ENCODE results near the gene ITGB8. TPM values are rescaled to one million over a fixed set of nuclear protein-coding genes. Genes with fewer than 3 reads are reported as not detected.

ITGB8 gene
- total RNA-seq, 1 experiment from 2014 or later, result 2.4 TPM

DNA sequence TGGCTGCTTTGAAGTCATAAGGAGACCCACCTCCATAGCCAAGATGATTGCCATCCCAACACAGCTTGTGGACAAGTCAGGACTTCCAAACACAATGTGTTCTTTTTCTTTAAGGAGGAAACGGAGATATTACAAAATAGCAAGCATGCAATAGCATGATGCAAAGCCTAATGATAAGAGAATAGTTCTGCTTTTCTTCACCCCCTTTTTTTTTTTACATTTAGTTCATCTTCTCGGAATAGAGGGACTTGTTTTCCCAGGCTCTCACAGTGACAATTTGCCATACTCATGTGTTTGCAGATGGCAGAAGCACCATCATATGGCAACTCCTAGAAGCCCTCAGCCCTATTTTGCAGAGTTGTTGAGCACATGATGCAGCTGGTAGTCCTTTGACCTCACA, 119.8 kb downstream of the ITGB8 start:
- H3K27ac ChIP-seq (ENCODE audit: low read depth, low read length), result no peak overlapping the region
- intact Hi-C loops (cut with micrococcal nuclease), result no loop called here
- H3K79me2 ChIP-seq (ENCODE audit: insufficient read depth, low read length), result no peaks in the 10 kb centered on the region
- ChIA-PET RAD21 (ENCODE audit: low non-redundant PET in 1 of 2, low total read pairs in 2 of 2, uncharacterized antibody in 2 of 2, unreplicated experiment in 2 of 2) (no interaction called here), POLR2A (no interaction called here), CTCF (no interaction called here)
- H3K9me2 ChIP-seq (ENCODE audit: insufficient read depth), result no peaks in the 10 kb centered on the region
- no peaks in the 10 kb centered on the region for H3K27me3 ChIP-seq (ENCODE audit: insufficient read depth, low read length)
- ATAC-seq, result no peak
- TF ChIP-seq, protein P1, sequence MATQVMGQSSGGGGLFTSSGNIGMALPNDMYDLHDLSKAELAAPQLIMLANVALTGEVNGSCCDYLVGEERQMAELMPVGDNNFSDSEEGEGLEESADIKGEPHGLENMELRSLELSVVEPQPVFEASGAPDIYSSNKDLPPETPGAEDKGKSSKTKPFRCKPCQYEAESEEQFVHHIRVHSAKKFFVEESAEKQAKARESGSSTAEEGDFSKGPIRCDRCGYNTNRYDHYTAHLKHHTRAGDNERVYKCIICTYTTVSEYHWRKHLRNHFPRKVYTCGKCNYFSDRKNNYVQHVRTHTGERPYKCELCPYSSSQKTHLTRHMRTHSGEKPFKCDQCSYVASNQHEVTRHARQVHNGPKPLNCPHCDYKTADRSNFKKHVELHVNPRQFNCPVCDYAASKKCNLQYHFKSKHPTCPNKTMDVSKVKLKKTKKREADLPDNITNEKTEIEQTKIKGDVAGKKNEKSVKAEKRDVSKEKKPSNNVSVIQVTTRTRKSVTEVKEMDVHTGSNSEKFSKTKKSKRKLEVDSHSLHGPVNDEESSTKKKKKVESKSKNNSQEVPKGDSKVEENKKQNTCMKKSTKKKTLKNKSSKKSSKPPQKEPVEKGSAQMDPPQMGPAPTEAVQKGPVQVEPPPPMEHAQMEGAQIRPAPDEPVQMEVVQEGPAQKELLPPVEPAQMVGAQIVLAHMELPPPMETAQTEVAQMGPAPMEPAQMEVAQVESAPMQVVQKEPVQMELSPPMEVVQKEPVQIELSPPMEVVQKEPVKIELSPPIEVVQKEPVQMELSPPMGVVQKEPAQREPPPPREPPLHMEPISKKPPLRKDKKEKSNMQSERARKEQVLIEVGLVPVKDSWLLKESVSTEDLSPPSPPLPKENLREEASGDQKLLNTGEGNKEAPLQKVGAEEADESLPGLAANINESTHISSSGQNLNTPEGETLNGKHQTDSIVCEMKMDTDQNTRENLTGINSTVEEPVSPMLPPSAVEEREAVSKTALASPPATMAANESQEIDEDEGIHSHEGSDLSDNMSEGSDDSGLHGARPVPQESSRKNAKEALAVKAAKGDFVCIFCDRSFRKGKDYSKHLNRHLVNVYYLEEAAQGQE (IDR thresholded peaks at IDR 0.05; ENCODE audit: low read depth), result no peak
- no peak for TF ChIP-seq RAD21 (IDR thresholded peaks at IDR 0.05; ENCODE audit: low read depth)
- no peak for TF ChIP-seq SIN3A (IDR thresholded peaks at IDR 0.05; ENCODE audit: low read depth)
- no peaks in the 10 kb centered on the region for H4K20me1 ChIP-seq (ENCODE audit: insufficient read depth)
- H3K36me3 ChIP-seq (ENCODE audit: control insufficient read depth in 1 of 2, insufficient read depth in 2 of 2, low read length in 2 of 2), result no peaks in the 10 kb centered on the region
- no peak overlapping the region for H3K4me3 ChIP-seq (replicated peaks in 1 of 2; ENCODE audit: low read depth in 1 of 2, low read length in 2 of 2)
- no peaks in the 10 kb centered on the region for H3K9me3 ChIP-seq (ENCODE audit: control insufficient read depth in 1 of 2, insufficient read depth in 1 of 2, low read depth in 1 of 2, low read length in 2 of 2)
- no peak overlapping the region for H2AFZ ChIP-seq (ENCODE audit: low read depth, low read length, poor library complexity, severe bottlenecking)
- DNase-seq (ENCODE audit: low read depth, low spot score), result no peak
- no TSS peak for BruUV-seq (replicated peaks)
- no peaks in the 10 kb centered on the region for H3K4me1 ChIP-seq (ENCODE audit: control insufficient read depth in 1 of 2, insufficient read depth in 2 of 2, low read length in 2 of 2)
- no peak overlapping the region for H3K9ac ChIP-seq (ENCODE audit: low read length)
- H3K4me2 ChIP-seq (ENCODE audit: low read length), result no peak overlapping the region

DNA sequence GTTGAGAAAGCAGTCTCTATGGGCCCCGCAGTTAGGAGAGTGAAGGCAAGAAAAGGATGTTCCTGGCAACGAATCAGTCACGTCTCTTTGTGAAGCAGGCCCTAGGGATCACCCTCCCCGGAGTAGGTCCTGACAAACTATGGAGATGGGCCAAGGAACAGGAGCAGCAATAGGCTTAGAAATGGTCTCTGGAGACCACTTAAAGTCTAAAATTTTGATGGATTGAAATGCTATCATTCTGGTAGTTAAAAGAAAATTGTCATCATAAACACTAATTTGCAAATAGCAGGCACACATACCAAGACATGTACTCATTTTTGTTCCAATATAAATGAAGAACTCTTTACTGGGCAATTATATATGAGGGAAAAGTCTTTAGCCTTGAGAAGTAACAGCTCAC, 123.5 kb downstream of the ITGB8 start:
- Histone ChIP-seq H3K9me3 (ENCODE audit: control insufficient read depth in 1 of 2, insufficient read depth in 1 of 2, low read depth in 1 of 2, low read length in 2 of 2) (no peaks in the 10 kb centered on the region), H3K4me3 (replicated peaks in 1 of 2; ENCODE audit: low read depth in 1 of 2, low read length in 2 of 2) (no peak overlapping the region), H3K9me2 (ENCODE audit: insufficient read depth) (no peaks in the 10 kb centered on the region), H3K4me1 (ENCODE audit: control insufficient read depth in 1 of 2, insufficient read depth in 2 of 2, low read length in 2 of 2) (no peaks in the 10 kb centered on the region), H3K4me2 (ENCODE audit: low read length) (no peak overlapping the region), H3K27ac (ENCODE audit: low read depth, low read length) (no peak overlapping the region), H3K9ac (ENCODE audit: low read length) (no peak overlapping the region), H2AFZ (ENCODE audit: low read depth, low read length, poor library complexity, severe bottlenecking) (no peak overlapping the region), H4K20me1 (ENCODE audit: insufficient read depth) (no peaks in the 10 kb centered on the region), H3K79me2 (ENCODE audit: insufficient read depth, low read length) (no peaks in the 10 kb centered on the region), H3K27me3 (ENCODE audit: insufficient read depth, low read length) (no peaks in the 10 kb centered on the region), H3K36me3 (ENCODE audit: control insufficient read depth in 1 of 2, insufficient read depth in 2 of 2, low read length in 2 of 2) (no peaks in the 10 kb centered on the region)
- CTCF ChIA-PET, result no interaction called here
- RAD21 ChIA-PET (ENCODE audit: low non-redundant PET in 1 of 2, low total read pairs in 2 of 2, uncharacterized antibody in 2 of 2, unreplicated experiment in 2 of 2), result no interaction called here
- intact Hi-C loops (cut with micrococcal nuclease), result no loop called here
- ATAC-seq, result no peak
- BruUV-seq (replicated peaks), result no TSS peak
- POLR2A ChIA-PET, result no interaction called here
- no peak for DNase-seq (ENCODE audit: low read depth, low spot score)
- TF ChIP-seq, protein P2, sequence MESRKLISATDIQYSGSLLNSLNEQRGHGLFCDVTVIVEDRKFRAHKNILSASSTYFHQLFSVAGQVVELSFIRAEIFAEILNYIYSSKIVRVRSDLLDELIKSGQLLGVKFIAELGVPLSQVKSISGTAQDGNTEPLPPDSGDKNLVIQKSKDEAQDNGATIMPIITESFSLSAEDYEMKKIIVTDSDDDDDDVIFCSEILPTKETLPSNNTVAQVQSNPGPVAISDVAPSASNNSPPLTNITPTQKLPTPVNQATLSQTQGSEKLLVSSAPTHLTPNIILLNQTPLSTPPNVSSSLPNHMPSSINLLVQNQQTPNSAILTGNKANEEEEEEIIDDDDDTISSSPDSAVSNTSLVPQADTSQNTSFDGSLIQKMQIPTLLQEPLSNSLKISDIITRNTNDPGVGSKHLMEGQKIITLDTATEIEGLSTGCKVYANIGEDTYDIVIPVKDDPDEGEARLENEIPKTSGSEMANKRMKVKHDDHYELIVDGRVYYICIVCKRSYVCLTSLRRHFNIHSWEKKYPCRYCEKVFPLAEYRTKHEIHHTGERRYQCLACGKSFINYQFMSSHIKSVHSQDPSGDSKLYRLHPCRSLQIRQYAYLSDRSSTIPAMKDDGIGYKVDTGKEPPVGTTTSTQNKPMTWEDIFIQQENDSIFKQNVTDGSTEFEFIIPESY (IDR thresholded peaks at IDR 0.05; ENCODE audit: extremely low read depth, insufficient replicate concordance, low read length), result no peak
- no peak for TF ChIP-seq POLR2A (IDR thresholded peaks at IDR 0.05; ENCODE audit: borderline replicate concordance, extremely low read depth, insufficient read depth, insufficient read length)
- no peak for TF ChIP-seq CBX3 (IDR thresholded peaks at IDR 0.05; ENCODE audit: low read depth)
- TF ChIP-seq TCF7L2 (IDR thresholded peaks at IDR 0.05; ENCODE audit: borderline replicate concordance, extremely low read depth, insufficient read depth, insufficient read length), result no peak
- no peak for TF ChIP-seq FOSL1 (IDR thresholded peaks at IDR 0.05; ENCODE audit: low read depth)
- TF ChIP-seq ZNF274 (IDR thresholded peaks at IDR 0.05; ENCODE audit: low read depth, low read length), result no peak
- TF ChIP-seq SP1 (IDR thresholded peaks at IDR 0.05; ENCODE audit: low read depth), result no peak
- TF ChIP-seq, protein P1 (IDR thresholded peaks at IDR 0.05; ENCODE audit: low read depth), result no peak
